Upper lobe of right lung (tissue), 1 donor: ENCODE data around the gene DNAI4. TPM values are rescaled to one million over a fixed set of nuclear protein-coding genes. Genes with fewer than 3 reads are reported as not detected.
"Not testable (repeated sequence)": the region's sequence is repeated elsewhere in the genome, so short reads cannot be mapped to it uniquely, and the experiment has no call there.

Source experiments
- ATAC-seq: fragments of 200-7000 bp; cut with Tn5 transposase; one replicate; pipeline ENCODE4 v1.9.1; 2020; ENCODE audit warnings: mild to moderate bottlenecking, moderate library complexity
- DNase-seq: peaks from one replicate; pipeline ENCODE4 v3.0.0-alpha.2; 2020
- H3K27ac ChIP-seq: fragments of 200-600 bp; one replicate; pipeline ENCODE4 v1.8.0; 2022
- H3K27me3 ChIP-seq: fragments of 200-600 bp; one replicate; pipeline ENCODE4 v1.8.0; 2022; ENCODE audit warnings: mild to moderate bottlenecking
- H3K36me3 ChIP-seq: fragments of 200-600 bp; one replicate; pipeline ENCODE4 v1.8.0; 2022
- H3K4me1 ChIP-seq: fragments of 200-600 bp; one replicate; pipeline ENCODE4 v1.8.0; 2022
- H3K4me3 ChIP-seq: fragments of 200-600 bp; one replicate; pipeline ENCODE4 v1.8.0; 2022; ENCODE audit warnings: mild to moderate bottlenecking
- H3K9me3 ChIP-seq: fragments of 200-600 bp; one replicate; pipeline ENCODE4 v1.8.0; 2022
- intact Hi-C: fragments of 100-400 bp; cut with DNase I; formaldehyde crosslinking; loops from one replicate; pipeline ENCODE4 v1.11.0; 2022
- total RNA-seq: library from RNA; stranded (reverse); fragmentation: NEBNext Ultra II Directional; extraction: Animal tissue kit (Norgen Biotek cat#: 25700); gene quantifications from one replicate; pipeline ENCODE4 v1.2.1, GENCODE V29; 2021
- TF ChIP-seq, protein P1 (sequence below): fragments of 200-600 bp; IDR thresholded peaks from one replicate; pipeline ENCODE4 v1.8.0; 2022; ENCODE audit warnings: antibody characterized with exemption
- donor health status: DM: no; HTN: yes; CAD: no; lungs with severe emphysema.

Gene DNAI4
- total RNA-seq, 1 donor from 2014 or later = 10.2 TPM

GRCh38 chr1:66916320-66916719 lies 8.3 kb downstream of the DNAI4 start:
- DNase-seq = no peak
- Histone ChIP-seq H3K27ac (no peak overlapping the region), H3K27me3 (no peaks in the 10 kb centered on the region), H3K36me3 (no peaks in the 10 kb centered on the region), H3K9me3 (no peaks in the 10 kb centered on the region), H3K4me1 (no peaks in the 10 kb centered on the region), H3K4me3 (no peak overlapping the region)
- TF ChIP-seq, protein P1, sequence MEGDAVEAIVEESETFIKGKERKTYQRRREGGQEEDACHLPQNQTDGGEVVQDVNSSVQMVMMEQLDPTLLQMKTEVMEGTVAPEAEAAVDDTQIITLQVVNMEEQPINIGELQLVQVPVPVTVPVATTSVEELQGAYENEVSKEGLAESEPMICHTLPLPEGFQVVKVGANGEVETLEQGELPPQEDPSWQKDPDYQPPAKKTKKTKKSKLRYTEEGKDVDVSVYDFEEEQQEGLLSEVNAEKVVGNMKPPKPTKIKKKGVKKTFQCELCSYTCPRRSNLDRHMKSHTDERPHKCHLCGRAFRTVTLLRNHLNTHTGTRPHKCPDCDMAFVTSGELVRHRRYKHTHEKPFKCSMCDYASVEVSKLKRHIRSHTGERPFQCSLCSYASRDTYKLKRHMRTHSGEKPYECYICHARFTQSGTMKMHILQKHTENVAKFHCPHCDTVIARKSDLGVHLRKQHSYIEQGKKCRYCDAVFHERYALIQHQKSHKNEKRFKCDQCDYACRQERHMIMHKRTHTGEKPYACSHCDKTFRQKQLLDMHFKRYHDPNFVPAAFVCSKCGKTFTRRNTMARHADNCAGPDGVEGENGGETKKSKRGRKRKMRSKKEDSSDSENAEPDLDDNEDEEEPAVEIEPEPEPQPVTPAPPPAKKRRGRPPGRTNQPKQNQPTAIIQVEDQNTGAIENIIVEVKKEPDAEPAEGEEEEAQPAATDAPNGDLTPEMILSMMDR = no peak
- ATAC-seq = no peak
- intact Hi-C loops = no loop called here

GRCh38 chr1:66915203-66915602 lies 9.5 kb downstream of the DNAI4 start:
- H3K27me3 ChIP-seq, H3K36me3 ChIP-seq, H3K9me3 ChIP-seq, DNase-seq, H3K4me3 ChIP-seq, ATAC-seq, H3K4me1 ChIP-seq, H3K27ac ChIP-seq, intact Hi-C loops: not testable (repeated sequence)

- no peaks in the 10 kb centered on the region for H3K9me3 ChIP-seq
- TF ChIP-seq, protein P1 = no peak
- H3K4me1 ChIP-seq = no peaks in the 10 kb centered on the region
- H3K4me3 ChIP-seq = no peak overlapping the region
- H3K36me3 ChIP-seq = no peaks in the 10 kb centered on the region
- H3K27ac ChIP-seq = no peak overlapping the region
- no peaks in the 10 kb centered on the region for H3K27me3 ChIP-seq
- intact Hi-C loops = no loop called here
- ATAC-seq (no peak), DNase-seq (no peak)
Measured at GRCh38 chr1:66893712-66894111, 30.9 kb downstream of the DNAI4 start.

DNA sequence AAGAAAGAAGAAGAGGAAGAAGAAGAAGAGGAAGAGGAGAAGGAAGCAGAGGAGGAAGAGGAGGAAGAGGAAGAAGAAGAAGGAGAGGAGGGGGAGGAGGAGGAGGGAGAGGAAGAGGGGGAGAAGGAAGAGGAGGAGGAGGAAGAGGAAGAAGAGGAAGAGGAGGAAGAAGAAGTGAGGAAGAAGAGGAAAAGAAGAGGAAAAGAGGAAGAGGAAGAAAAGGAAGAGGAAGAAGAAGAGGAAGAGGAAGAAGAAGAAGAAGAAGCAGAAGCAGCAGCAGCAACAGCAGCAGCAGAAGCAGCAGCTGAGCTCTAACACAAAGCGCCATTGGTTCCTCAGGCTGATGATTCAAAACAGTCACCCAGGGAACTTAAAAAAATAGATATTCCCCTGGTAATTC lies 34.0 kb downstream of the DNAI4 start:
- no peak overlapping the region for H3K27ac ChIP-seq
- TF ChIP-seq, protein P1 = no peak
- DNase-seq = no peak
- H3K36me3 ChIP-seq = no peaks in the 10 kb centered on the region
- no peak for ATAC-seq
- H3K4me1 ChIP-seq = no peaks in the 10 kb centered on the region
- H3K27me3 ChIP-seq = no peaks in the 10 kb centered on the region
- no peak overlapping the region for H3K4me3 ChIP-seq
- intact Hi-C loops = no loop called here
- no peaks in the 10 kb centered on the region for H3K9me3 ChIP-seq

DNA sequence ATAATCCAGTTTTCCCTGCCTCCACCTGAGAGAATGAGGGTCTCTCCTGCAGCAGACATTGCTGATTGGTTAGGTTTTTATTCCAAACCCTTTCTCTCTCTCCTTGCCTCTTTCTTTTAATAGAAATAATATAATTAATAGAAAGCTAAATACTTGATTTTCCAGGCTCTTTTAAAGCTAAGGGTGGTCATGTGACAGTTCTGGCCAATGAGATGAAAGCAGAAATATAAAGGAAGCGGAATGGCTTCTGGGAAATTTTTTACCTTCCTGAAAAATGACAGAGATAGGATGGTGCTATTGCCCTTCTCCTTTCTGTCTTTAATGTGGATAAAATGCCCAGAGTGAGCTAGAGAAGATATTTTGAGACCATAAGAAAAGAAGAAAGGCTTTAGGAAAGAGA lies 35.6 kb downstream of the DNAI4 start:
- no peak overlapping the region for H3K4me3 ChIP-seq
- no peak overlapping the region for H3K27ac ChIP-seq
- no peaks in the 10 kb centered on the region for H3K9me3 ChIP-seq
- no peaks in the 10 kb centered on the region for H3K4me1 ChIP-seq
- intact Hi-C loops = no loop called here
- H3K36me3 ChIP-seq = no peaks in the 10 kb centered on the region
- TF ChIP-seq, protein P1 = no peak
- DNase-seq = no peak
- no peaks in the 10 kb centered on the region for H3K27me3 ChIP-seq
- no peak for ATAC-seq

DNA sequence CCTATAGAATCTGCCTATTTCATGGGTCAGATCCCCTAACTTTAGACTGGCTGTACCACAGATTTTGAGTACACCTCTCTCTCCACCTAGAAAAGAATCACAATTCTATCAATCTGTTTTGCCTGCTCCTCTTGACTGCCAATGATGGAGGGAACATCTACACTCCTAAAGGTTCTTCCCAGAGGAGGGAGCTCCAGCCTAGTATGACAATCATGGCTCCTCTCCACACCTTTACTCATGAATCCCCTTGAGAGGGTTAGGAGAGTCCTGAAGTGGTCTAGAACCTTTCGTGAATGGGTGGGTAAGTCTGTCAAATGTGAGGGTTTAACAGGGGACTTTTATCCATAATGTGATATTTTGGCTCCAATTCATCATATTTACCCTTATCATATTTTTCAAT lies 48.0 kb downstream of the DNAI4 start:
- Histone ChIP-seq H3K4me1 (no peaks in the 10 kb centered on the region), H3K4me3 (no peak overlapping the region), H3K36me3 (no peaks in the 10 kb centered on the region), H3K27me3 (no peaks in the 10 kb centered on the region), H3K9me3 (no peaks in the 10 kb centered on the region), H3K27ac (no peak overlapping the region)
- DNase-seq (no peak), ATAC-seq (no peak)
- intact Hi-C loops = no loop called here
- TF ChIP-seq, protein P1 = no peak
